ENCODE results near the gene BNC2.

BNC2 gene

GRCh38 chr9:16427873-16428427 lies 442.5 kb downstream of the BNC2 start:
- Histone ChIP-seq H2AFZ (no peak overlapping the region), H3K4me2 (ENCODE audit: low read length) (no peak overlapping the region), H3K4me1 (no peaks in the 10 kb centered on the region), H3K36me3 (ENCODE audit: control insufficient read depth, insufficient read depth, low read length) (no peaks in the 10 kb centered on the region), H3K27me3 (ENCODE audit: control insufficient read depth, insufficient read depth, low read length) (no peaks in the 10 kb centered on the region), H3K4me3 (ENCODE audit: low read depth, low read length) (no peak overlapping the region), H3K9ac (no peak overlapping the region), H3K9me3 (ENCODE audit: control insufficient read depth, low read length) (no peaks in the 10 kb centered on the region), H3K79me2 (no peaks in the 10 kb centered on the region), H3K27ac (no peak overlapping the region)
- TF ChIP-seq CTCF (IDR thresholded peaks at IDR 0.05): no peak

- Histone ChIP-seq H3K4me2 (ENCODE audit: low read length) (no peak overlapping the region), H3K4me3 (ENCODE audit: low read depth, low read length) (no peak overlapping the region), H3K9me3 (ENCODE audit: control insufficient read depth, low read length) (no peaks in the 10 kb centered on the region), H3K27ac (no peak overlapping the region), H2AFZ (no peak overlapping the region), H3K4me1 (no peaks in the 10 kb centered on the region), H3K36me3 (ENCODE audit: control insufficient read depth, insufficient read depth, low read length) (no peaks in the 10 kb centered on the region), H3K79me2 (no peaks in the 10 kb centered on the region), H3K27me3 (ENCODE audit: control insufficient read depth, insufficient read depth, low read length) (no peaks in the 10 kb centered on the region), H3K9ac (no peak overlapping the region)
- no peak for TF ChIP-seq CTCF (IDR thresholded peaks at IDR 0.05)
Observed at GRCh38 chr9:16426716-16427115, 443.8 kb downstream of the BNC2 start.

- H2AFZ ChIP-seq: no peak overlapping the region
- no peak overlapping the region for H3K9ac ChIP-seq
- no peaks in the 10 kb centered on the region for H3K4me1 ChIP-seq
- no peaks in the 10 kb centered on the region for H3K36me3 ChIP-seq (ENCODE audit: control insufficient read depth, insufficient read depth, low read length)
- no peak overlapping the region for H3K4me2 ChIP-seq (ENCODE audit: low read length)
- H3K4me3 ChIP-seq (ENCODE audit: low read depth, low read length): no peak overlapping the region
- no peak overlapping the region for H3K27ac ChIP-seq
- no peaks in the 10 kb centered on the region for H3K9me3 ChIP-seq (ENCODE audit: control insufficient read depth, low read length)
- no peaks in the 10 kb centered on the region for H3K27me3 ChIP-seq (ENCODE audit: control insufficient read depth, insufficient read depth, low read length)
- no peaks in the 10 kb centered on the region for H3K79me2 ChIP-seq
- no peak for TF ChIP-seq CTCF (IDR thresholded peaks at IDR 0.05)
Observed at GRCh38 chr9:16425562-16426231, 444.8 kb downstream of the BNC2 start.

GRCh38 chr9:16422114-16422513 lies 448.4 kb downstream of the BNC2 start:
- Histone ChIP-seq H3K4me3 (ENCODE audit: low read depth, low read length) (no peak overlapping the region), H3K36me3 (ENCODE audit: control insufficient read depth, insufficient read depth, low read length) (no peaks in the 10 kb centered on the region)

More at GRCh38 chr9:16422114-16422513, 448.4 kb downstream of the BNC2 start:
- H3K27ac ChIP-seq: no peak overlapping the region
- no peaks in the 10 kb centered on the region for H3K4me1 ChIP-seq
- no peaks in the 10 kb centered on the region for H3K79me2 ChIP-seq
- H2AFZ ChIP-seq: no peak overlapping the region
- no peak overlapping the region for H3K9ac ChIP-seq
- TF ChIP-seq CTCF (IDR thresholded peaks at IDR 0.05): no peak
- H3K4me2 ChIP-seq (ENCODE audit: low read length): no peak overlapping the region
- H3K27me3 ChIP-seq (ENCODE audit: control insufficient read depth, insufficient read depth, low read length): no peaks in the 10 kb centered on the region
- no peaks in the 10 kb centered on the region for H3K9me3 ChIP-seq (ENCODE audit: control insufficient read depth, low read length)

All from parathyroid adenoma (tissue), 2 donors.